Measurements from ENCODE around the gene TMEM258. TPM values are rescaled to one million over a fixed set of nuclear protein-coding genes. Genes with fewer than 3 reads are reported as not detected.
A peak's percentile ranks its signal among the peaks of the same experiment; 100 is the strongest.

Gene TMEM258
- total RNA-seq, 1 donor from 2014 or later = 162 TPM

DNA sequence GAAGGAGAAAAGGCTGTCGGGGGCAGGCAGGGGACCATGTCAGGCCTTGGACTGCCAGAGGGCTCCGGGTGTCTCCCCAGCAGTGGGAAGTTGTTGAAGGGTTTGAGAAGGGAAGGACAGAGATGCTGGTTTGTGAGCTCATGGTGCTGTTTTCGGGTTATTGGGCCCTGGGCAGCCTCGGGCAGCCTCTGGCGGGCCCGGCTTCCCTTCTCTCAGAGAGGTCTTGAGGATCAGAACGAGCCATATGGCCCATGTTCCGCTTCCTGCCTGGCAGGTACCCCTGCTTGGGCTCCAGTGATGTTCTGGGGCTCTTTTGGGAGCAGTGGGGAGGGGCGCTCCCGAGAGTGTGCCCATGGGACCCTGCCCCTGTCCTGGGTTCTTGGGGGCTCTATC, 30.2 kb downstream of the TMEM258 start:
- H3K4me3 Mint-ChIP-seq = no peak overlapping the region
- TF ChIP-seq, protein P1, sequence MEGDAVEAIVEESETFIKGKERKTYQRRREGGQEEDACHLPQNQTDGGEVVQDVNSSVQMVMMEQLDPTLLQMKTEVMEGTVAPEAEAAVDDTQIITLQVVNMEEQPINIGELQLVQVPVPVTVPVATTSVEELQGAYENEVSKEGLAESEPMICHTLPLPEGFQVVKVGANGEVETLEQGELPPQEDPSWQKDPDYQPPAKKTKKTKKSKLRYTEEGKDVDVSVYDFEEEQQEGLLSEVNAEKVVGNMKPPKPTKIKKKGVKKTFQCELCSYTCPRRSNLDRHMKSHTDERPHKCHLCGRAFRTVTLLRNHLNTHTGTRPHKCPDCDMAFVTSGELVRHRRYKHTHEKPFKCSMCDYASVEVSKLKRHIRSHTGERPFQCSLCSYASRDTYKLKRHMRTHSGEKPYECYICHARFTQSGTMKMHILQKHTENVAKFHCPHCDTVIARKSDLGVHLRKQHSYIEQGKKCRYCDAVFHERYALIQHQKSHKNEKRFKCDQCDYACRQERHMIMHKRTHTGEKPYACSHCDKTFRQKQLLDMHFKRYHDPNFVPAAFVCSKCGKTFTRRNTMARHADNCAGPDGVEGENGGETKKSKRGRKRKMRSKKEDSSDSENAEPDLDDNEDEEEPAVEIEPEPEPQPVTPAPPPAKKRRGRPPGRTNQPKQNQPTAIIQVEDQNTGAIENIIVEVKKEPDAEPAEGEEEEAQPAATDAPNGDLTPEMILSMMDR (conservative IDR thresholded peaks at IDR 0.05) = no peak
- H3K4me1 Mint-ChIP-seq = peaks cover 11% of the 10 kb centered on the region
- H3K27me3 Mint-ChIP-seq (ENCODE audit: low read depth) = peaks cover 25% of the 10 kb centered on the region
- no peak for DNase-seq (ENCODE audit: low read depth, low spot score)
- no peak overlapping the region for H3K27ac Mint-ChIP-seq (ENCODE audit: unreplicated experiment)
- H3K9me3 Mint-ChIP-seq = no peaks in the 10 kb centered on the region
- no peaks in the 10 kb centered on the region for H3K36me3 Mint-ChIP-seq (ENCODE audit: low read depth)

DNA sequence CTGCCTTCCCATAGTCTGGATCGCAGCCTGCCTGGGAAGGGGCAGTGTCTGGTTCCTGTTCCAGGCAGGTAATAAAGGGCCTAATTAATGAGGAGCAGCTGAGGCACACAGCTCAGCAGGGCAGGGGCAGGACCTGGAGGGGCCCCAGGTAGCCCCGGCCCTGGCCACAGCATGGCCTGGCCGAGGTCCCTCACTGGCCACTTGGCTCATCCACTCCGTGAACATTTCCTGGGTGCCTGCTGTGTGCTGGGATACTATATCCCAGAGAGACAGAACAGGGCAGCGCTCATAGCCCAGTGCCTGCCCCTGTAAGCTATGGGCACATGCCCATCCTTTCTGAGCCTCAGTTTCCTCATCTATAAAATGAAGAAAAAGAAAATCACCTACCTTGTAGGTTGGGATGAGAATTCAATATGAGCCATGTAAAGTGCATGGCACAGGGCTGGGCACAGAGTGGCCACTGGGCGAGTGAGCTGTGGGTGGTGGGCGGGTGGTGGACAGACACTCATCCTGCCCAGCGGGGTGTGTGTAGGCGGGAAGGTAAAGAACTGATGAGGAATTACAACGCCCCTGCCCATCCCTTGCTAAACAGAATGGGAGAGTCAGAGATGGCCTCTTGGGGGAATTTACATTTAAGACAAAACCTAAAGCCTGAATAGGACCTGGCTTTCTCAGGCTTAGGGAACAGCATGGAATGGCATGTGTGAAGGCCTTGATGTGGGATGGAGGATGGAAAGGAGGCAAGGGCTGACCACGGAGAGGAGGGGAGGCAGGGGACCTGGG, 30.8 kb downstream of the TMEM258 start:
- peaks cover 27% of the 10 kb centered on the region for H3K27me3 Mint-ChIP-seq (ENCODE audit: low read depth)
- H3K27ac Mint-ChIP-seq (ENCODE audit: unreplicated experiment) = no peak overlapping the region

DNA sequence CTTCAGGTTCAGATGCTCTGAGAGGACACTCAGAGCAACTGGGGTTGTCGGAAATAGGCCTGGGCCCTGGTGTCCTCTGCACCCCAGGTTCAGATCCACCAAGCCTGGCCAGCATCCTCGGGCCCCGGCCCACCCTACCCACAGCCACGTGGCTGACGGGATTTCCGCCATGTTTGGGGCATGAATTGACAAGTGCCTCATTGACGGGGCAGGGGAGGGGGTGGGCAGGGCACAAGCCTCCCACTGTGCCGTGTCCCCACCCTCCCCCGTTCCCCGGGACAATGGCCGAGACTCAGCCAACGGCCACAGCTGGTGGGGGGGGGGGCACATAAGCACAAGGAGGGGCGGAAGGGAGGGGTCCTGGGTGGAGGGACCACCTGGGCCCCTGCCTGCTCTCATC, 31.5 kb downstream of the TMEM258 start:
- peaks cover 14% of the 10 kb centered on the region for H3K4me1 Mint-ChIP-seq

More for the DNA sequence above, 30.8 kb downstream of the TMEM258 start:
- Mint-ChIP-seq H3K4me3 (no peak overlapping the region), H3K4me1 (peaks cover 14% of the 10 kb centered on the region), H3K9me3 (no peaks in the 10 kb centered on the region), H3K36me3 (ENCODE audit: low read depth) (no peaks in the 10 kb centered on the region)
- DNase-seq (ENCODE audit: low read depth, low spot score) = no peak
- TF ChIP-seq, protein P1 (conservative IDR thresholded peaks at IDR 0.05) = no peak

DNA sequence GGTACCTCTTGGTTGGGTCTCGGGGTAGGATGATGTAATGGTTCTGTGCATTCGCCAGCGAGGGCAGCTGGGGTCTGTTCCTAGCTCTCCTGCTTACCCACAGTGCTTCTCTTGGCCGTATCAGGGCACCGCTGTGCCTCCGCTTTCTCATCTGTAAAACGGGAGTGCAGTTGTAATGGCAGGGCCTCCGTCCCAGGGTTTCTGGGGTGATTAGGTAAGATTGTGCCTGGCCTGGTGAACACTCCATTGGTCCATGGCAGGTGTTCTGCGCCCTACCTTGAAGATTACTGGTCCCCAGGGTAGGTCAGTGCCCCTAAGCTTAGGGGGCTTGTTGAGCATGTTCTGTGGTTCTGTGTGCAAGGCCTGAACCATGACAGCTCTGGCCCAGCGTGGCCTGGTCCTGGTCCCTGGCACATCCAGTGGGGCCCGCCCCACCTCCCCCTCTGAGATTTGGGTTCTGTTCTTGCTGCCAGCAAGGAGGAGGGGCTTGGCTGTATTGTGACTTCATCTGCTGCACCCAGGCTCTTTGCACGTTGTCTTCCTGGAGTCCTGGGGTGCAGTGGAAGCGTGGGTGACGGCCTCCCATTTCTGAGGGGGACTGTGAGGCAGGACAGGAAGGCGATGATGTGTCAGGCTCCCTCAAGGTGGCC, 35.1 kb downstream of the TMEM258 start:
- no peak overlapping the region for H3K4me3 Mint-ChIP-seq
- H3K4me1 Mint-ChIP-seq = peaks cover 15% of the 10 kb centered on the region
- no peaks in the 10 kb centered on the region for H3K9me3 Mint-ChIP-seq
- TF ChIP-seq, protein P1 (conservative IDR thresholded peaks at IDR 0.05) = no peak
- peak overlapping the region; percentile 57 for H3K27ac Mint-ChIP-seq (ENCODE audit: unreplicated experiment)
- H3K27me3 Mint-ChIP-seq (ENCODE audit: low read depth) = peaks cover 51% of the 10 kb centered on the region
- no peak for DNase-seq (ENCODE audit: low read depth, low spot score)
- H3K36me3 Mint-ChIP-seq (ENCODE audit: low read depth) = no peaks in the 10 kb centered on the region

More for the DNA sequence above, 31.5 kb downstream of the TMEM258 start:
- Mint-ChIP-seq H3K27me3 (ENCODE audit: low read depth) (peaks cover 32% of the 10 kb centered on the region), H3K27ac (ENCODE audit: unreplicated experiment) (no peak overlapping the region), H3K36me3 (ENCODE audit: low read depth) (no peaks in the 10 kb centered on the region), H3K9me3 (no peaks in the 10 kb centered on the region), H3K4me3 (no peak overlapping the region)
- DNase-seq (ENCODE audit: low read depth, low spot score) = no peak
- TF ChIP-seq, protein P1 (conservative IDR thresholded peaks at IDR 0.05) = no peak

DNA sequence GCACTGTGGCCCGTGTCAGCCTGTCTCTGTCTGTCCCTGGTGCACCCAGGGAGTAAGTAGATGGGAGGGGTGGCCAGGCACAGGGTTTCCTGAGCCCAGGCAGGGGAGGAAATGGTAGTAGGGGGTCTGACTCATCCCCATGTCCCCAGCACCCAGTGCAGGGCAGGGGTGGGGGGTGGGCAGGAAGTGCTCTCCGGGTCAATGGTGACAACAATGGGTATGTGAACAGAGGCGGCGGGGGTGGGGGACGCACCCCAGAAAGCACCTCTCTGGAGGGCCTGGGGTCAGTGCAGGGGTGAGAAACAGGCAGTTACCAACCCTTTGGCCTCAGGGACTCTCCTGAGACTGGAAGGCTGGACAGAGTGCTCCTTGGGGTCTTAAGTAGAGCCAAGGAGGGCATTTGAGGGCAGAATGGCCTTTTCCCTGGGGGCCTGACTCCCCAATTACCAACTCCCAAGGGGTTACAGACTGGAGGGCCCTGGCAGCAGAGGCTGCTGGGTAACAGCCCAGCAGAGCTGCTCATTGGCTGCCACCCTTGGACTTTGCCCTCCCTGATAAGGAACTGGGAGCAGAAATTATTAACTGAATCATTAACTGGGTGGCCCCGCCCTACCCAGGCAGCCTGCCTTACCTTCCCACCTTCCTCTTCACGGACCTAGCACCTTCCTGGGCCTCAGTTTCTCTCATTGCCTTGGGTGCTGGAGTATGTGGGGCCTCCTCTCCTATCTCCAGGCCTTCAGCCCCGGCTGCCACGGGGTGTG, 35.8 kb downstream of the TMEM258 start:
- Mint-ChIP-seq H3K27me3 (ENCODE audit: low read depth) (peaks cover 50% of the 10 kb centered on the region), H3K27ac (ENCODE audit: unreplicated experiment) (peak overlapping the region; percentile 57), H3K4me3 (no peak overlapping the region), H3K36me3 (ENCODE audit: low read depth) (no peaks in the 10 kb centered on the region), H3K4me1 (peaks cover 10% of the 10 kb centered on the region), H3K9me3 (no peaks in the 10 kb centered on the region)
- no peak for DNase-seq (ENCODE audit: low read depth, low spot score)
- TF ChIP-seq, protein P1 (conservative IDR thresholded peaks at IDR 0.05) = no peak
